ENCODE results near the gene TDRD5.

The TDRD5 gene, protein sequence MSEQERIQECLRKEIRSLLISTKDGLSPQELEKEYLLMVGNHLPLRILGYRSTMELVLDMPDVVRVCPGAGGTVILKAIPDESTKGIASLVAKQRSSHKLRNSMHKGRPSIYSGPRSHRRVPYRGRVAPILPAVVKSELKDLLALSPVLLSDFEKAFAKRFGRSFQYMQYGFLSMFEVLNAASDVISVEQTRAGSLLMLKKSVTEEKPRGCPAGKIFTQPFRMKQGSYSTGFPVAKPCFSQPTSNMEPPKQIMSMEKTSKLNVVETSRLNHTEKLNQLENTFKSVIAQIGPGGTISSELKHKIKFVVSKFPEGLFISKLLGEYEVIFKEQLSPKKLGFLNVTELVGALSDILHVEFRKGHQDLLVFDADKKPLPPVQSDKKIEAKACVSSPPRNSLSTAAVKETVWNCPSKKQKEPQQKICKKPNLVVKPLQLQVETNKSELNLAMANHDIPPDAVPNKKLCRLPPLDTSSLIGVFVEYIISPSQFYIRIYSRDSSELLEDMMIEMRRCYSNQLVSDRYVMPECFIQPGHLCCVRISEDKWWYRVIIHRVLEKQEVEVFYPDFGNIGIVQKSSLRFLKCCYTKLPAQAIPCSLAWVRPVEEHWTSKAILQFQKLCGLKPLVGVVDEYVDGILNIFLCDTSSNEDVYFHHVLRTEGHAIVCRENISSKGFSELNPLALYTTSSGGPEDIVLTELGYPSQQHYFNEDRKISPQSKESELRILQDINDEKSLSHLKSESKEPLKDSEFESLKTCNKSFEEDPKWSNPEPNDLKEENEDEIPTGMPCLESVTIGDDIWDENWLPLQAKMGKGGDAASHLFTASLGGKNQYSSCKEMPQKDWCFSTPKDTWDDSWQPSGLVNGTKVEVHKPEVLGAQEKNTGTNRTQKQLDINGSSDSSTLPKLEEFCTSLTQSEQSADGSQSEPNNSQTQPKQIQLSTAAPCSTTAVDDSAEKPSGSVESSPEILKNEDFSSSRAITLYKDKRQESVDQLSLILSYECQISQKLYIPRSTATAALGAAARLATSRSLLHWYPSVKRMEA

DNA sequence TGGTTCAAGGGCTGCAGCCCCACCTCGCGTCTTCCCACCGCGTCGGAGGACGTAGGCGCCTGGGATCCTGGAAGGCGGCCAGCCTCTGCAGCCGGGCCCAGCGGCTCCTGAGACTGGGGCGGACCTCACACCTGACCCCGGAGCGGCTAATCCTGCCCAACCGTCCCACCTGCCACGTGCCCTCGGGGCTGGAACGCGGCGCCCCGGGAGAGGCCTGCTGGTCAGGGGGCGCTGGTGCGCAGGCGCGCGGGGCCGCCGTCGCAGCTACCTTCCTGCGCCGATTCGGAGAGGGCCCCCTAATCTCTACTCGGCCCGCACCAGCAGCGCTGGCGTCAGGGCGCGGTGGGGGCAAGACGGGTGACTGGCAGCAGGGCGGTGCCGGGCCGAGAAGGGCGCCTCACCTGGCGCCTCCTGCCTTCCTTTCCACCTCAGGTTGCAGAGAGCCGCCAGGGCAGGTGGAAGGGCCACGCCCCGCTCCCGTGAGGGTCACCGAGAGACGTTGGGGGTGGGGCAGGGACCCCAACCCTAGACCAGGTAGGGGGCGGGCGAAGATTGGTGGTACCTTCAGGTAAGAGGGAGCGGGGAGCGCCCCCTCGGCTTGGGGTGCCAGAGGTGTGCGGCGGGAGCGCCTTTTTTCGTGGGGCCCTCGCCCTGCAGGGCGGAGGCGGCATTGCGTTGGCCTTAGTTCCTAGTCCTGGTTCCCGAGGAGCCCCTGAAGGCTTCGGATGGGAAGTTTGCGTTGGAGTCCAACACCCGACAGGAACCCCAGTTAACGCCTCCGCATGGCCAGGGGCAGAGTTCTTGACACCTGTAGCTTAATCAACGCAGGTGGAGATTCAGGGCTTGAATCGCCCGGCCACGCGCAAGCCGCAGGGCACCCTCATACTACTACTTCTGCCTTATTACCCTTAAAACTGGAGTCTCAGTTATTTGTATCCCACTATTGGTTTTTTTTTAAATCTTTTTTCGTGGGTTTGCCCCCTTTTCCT, at the start of gene TDRD5:
Gene TDRD5, plus strand, starts transcription at position 241 of the 989 bp plus-strand sequence. CDS start 784 bp downstream, outside the sequence.
- Histone ChIP-seq H3K36me3 (ENCODE audit: insufficient read depth, low read length) (no peaks in the 10 kb centered on the region), H3K27me3 (ENCODE audit: insufficient read depth, low read length) (peaks cover 63% of the 10 kb centered on the region), H3K27ac (ENCODE audit: low read depth, low read length) (no peak within 1 kb of the TSS), H3K79me2 (ENCODE audit: control insufficient read depth, insufficient read depth, low read length, unreplicated experiment) (no peaks in the 10 kb centered on the region), H3K4me3 (ENCODE audit: low read depth, low read length) (no peak within 1 kb of the TSS), H3K4me1 (ENCODE audit: control insufficient read depth, insufficient read depth, low read length, unreplicated experiment) (no peaks in the 10 kb centered on the region), H2AFZ (ENCODE audit: low read length, unreplicated experiment) (no peak within 1 kb of the TSS)

DNA sequence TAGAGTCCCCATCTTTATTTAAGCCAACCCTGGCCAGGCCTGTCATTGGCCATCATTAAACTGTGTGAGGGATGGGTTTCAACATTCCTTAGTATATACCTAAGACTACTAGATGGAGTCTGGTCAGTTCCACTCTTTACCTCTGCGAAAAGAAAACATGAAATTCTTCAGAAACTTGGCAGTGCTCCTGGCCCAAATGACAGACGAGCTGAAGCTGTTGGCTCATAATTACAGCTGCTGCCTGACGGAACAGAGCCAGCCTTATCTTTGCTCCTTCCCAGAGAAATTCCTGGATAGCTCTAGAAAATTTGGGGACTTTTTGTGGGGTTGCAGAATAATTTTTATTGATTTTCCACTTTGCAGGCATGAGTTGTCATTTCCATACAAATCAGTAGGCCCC, 46.3 kb upstream of the TDRD5 start:
- no peaks in the 10 kb centered on the region for H3K4me1 ChIP-seq (ENCODE audit: control insufficient read depth, insufficient read depth, low read length, unreplicated experiment)
- no peaks in the 10 kb centered on the region for H3K79me2 ChIP-seq (ENCODE audit: control insufficient read depth, insufficient read depth, low read length, unreplicated experiment)
- no peaks in the 10 kb centered on the region; the same call in 1 of the 2 replicates for H3K27me3 ChIP-seq (ENCODE audit: insufficient read depth, low read length)
- H3K4me3 ChIP-seq (ENCODE audit: low read depth, low read length), result no peak overlapping the region
- H3K36me3 ChIP-seq (ENCODE audit: insufficient read depth, low read length), result no peaks in the 10 kb centered on the region
- no peak overlapping the region for H3K27ac ChIP-seq (ENCODE audit: low read depth, low read length)
- no peak overlapping the region for H2AFZ ChIP-seq (ENCODE audit: low read length, unreplicated experiment)

DNA sequence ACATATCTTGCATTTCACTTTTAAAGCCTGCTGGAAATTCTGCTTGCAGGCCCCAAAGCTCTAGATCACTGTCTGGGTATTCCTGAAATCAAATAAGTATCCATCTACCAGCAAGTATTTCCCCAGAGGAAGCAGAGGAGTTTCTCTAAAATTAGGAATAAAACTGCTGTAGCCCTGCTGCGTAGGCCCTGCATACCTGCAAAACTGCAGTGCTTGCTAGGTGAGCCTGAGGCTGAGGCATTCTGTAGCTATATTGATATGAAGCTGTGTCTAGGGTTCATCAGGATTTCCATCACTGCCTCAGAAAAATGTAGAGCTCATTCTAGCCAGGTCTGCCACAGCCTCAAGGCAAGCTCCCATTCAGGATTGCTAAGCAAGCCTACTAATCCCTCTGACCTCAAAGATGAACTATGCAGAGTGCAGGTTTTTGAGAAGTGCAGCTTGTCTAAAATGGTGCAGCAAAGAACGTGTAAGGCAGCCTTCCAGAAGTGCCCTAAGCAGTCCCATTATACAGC, 44.6 kb upstream of the TDRD5 start:
- Histone ChIP-seq H3K27me3 (ENCODE audit: insufficient read depth, low read length) (no peaks in the 10 kb centered on the region; the same call in 1 of the 2 replicates), H3K36me3 (ENCODE audit: insufficient read depth, low read length) (no peaks in the 10 kb centered on the region), H3K4me3 (ENCODE audit: low read depth, low read length) (no peak overlapping the region), H3K79me2 (ENCODE audit: control insufficient read depth, insufficient read depth, low read length, unreplicated experiment) (no peaks in the 10 kb centered on the region), H2AFZ (ENCODE audit: low read length, unreplicated experiment) (no peak overlapping the region), H3K27ac (ENCODE audit: low read depth, low read length) (no peak overlapping the region), H3K4me1 (ENCODE audit: control insufficient read depth, insufficient read depth, low read length, unreplicated experiment) (no peaks in the 10 kb centered on the region)

DNA sequence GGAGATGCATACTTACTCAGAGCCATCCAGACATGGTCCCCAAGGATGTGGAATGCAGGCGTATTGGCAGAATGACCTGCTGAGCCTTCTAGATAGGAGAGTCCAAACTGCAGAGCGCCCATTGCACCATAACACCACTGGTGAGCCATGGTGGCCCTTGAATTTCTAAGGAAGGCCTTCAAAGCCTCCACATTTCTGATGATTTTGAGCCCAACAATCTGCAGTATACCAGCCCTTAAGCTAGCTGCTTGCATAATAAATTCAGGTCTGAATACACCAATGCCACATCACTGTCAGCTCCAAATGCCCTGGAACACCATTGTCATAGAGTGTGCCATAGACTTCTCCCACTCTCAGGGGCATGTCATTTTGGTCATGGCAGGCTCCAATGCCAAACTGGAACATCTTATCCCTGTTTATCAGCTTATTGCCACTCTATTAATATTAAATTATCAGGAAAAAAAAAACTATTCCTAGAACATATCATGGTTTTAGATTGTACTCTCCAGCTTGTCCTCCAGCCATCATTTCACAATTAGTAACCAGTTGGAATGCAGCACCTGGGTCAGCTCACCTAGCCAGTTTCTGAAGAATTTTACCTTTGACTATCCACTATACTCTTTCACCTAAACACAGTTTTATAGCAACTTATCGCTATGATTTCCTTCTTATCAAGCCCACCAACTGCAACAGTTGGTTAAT, 42.8 kb upstream of the TDRD5 start:
- H2AFZ ChIP-seq (ENCODE audit: low read length, unreplicated experiment), result no peak overlapping the region
- H3K27ac ChIP-seq (ENCODE audit: low read depth, low read length), result no peak overlapping the region
- no peaks in the 10 kb centered on the region for H3K27me3 ChIP-seq (ENCODE audit: insufficient read depth, low read length)
- no peaks in the 10 kb centered on the region for H3K36me3 ChIP-seq (ENCODE audit: insufficient read depth, low read length)
- H3K4me1 ChIP-seq (ENCODE audit: control insufficient read depth, insufficient read depth, low read length, unreplicated experiment), result no peaks in the 10 kb centered on the region
- H3K79me2 ChIP-seq (ENCODE audit: control insufficient read depth, insufficient read depth, low read length, unreplicated experiment), result no peaks in the 10 kb centered on the region
- H3K4me3 ChIP-seq (ENCODE audit: low read depth, low read length), result no peak overlapping the region

DNA sequence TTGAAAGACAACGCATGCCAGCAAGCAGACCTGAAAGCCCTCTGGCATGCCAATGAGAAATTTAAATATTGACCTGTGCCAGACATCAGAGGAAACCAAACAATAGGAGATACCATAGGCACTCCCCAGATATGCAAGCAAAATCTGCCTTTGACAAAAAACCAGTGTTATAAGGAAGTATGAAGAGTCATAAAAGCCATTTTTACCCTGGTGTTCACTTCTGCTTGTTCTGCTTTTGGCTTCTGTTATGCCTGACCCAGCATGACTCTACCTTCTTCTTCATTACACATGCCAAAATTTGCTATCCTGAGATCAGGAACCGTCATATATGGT, 42.3 kb upstream of the TDRD5 start:
- H2AFZ ChIP-seq (ENCODE audit: low read length, unreplicated experiment), result no peak overlapping the region
- H3K4me1 ChIP-seq (ENCODE audit: control insufficient read depth, insufficient read depth, low read length, unreplicated experiment), result no peaks in the 10 kb centered on the region
- H3K4me3 ChIP-seq (ENCODE audit: low read depth, low read length), result no peak overlapping the region
- H3K79me2 ChIP-seq (ENCODE audit: control insufficient read depth, insufficient read depth, low read length, unreplicated experiment), result no peaks in the 10 kb centered on the region
- H3K27me3 ChIP-seq (ENCODE audit: insufficient read depth, low read length), result no peaks in the 10 kb centered on the region
- H3K27ac ChIP-seq (ENCODE audit: low read depth, low read length), result no peak overlapping the region
- H3K36me3 ChIP-seq (ENCODE audit: insufficient read depth, low read length), result no peaks in the 10 kb centered on the region

DNA sequence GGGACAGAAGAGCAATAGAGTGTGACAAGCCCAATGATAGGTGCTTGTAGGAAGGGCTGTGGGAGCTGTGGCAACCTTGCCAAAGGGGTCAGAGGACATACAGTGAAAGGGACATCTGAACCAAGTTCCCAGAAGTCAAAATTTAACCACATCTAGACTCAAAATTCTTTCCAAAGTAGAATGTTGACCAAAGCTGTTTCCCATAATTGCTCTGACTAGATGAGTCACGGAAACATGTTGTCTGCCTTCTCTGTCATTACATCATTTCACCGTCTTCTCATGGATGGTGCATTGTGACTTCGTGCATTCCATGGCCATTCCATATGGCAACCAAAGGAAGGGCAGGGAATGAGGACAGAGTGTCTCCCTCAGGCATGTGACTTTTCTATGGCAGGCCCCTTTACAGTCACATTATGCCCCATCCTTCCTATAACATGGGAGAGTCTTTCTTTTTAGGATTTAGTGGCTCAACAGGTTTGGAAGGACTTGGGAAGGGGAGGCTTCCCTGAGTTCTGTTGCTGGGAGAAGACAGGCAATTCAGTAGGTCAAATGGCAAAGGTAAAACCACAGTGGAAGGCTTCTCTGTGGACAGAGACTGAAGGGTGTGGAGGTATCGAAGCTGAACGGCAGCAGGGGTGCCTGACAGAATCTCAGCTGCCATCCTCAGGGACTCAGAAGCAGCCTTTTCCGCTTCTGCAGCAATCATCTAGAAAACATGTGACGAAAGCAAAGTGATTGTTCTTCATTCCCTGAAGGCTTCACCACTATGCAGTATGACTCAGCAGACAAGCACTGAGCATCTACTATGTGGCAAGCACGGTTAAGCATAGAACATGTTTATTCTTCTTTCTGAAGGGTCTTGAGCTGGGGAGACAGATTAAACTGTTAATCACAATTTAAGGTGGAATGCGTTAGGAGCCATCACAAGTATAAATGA, 40.6 kb upstream of the TDRD5 start:
- Histone ChIP-seq H2AFZ (ENCODE audit: low read length, unreplicated experiment) (no peak overlapping the region), H3K79me2 (ENCODE audit: control insufficient read depth, insufficient read depth, low read length, unreplicated experiment) (no peaks in the 10 kb centered on the region), H3K27ac (ENCODE audit: low read depth, low read length) (peak overlapping the region; percentile 37; the same call in 1 of the 2 replicates), H3K4me3 (ENCODE audit: low read depth, low read length) (no peak overlapping the region), H3K27me3 (ENCODE audit: insufficient read depth, low read length) (no peaks in the 10 kb centered on the region), H3K4me1 (ENCODE audit: control insufficient read depth, insufficient read depth, low read length, unreplicated experiment) (no peaks in the 10 kb centered on the region), H3K36me3 (ENCODE audit: insufficient read depth, low read length) (no peaks in the 10 kb centered on the region)

DNA sequence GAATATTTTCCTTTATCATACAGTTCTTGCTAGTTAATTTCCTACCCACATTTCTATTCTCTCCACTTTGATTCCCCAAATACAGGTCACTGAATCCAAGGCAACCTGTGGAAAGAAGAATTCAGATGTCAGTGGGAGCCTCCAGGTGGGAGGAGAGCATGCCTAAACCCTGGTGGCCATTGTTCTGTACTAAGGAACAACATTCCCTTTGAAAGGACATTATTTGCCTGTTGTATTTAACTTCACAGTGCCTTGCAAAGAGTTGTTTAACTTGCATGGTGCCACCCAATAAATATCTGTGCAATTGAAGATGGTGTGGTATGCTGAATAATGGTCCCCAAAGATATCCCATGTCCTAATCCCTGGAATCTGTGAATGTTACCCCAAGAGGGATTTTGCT, 37.2 kb upstream of the TDRD5 start:
- Histone ChIP-seq H3K27ac (ENCODE audit: low read depth, low read length) (no peak overlapping the region), H3K27me3 (ENCODE audit: insufficient read depth, low read length) (no peaks in the 10 kb centered on the region), H3K79me2 (ENCODE audit: control insufficient read depth, insufficient read depth, low read length, unreplicated experiment) (no peaks in the 10 kb centered on the region), H2AFZ (ENCODE audit: low read length, unreplicated experiment) (no peak overlapping the region), H3K36me3 (ENCODE audit: insufficient read depth, low read length) (no peaks in the 10 kb centered on the region), H3K4me3 (ENCODE audit: low read depth, low read length) (no peak overlapping the region), H3K4me1 (ENCODE audit: control insufficient read depth, insufficient read depth, low read length, unreplicated experiment) (no peaks in the 10 kb centered on the region)

DNA sequence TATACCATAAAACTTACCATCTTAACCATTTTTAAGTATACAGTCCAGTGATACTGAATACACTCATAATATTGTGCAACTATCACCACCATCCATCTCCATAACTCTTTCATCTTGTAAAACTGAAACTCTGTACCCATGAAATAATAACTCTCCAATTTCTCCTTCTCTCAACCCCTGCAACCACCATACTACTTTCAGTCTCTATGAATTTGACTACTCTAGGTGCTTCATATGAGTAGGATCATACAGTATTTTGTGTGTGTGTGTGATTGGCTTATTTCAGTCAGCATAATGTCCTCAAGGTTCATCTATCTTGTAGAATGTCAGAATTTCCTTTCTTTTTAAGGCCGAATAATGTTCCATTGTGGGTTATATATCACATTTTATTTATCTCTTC, 33.6 kb upstream of the TDRD5 start:
- no peak overlapping the region for H3K4me3 ChIP-seq (ENCODE audit: low read depth, low read length)
- H3K79me2 ChIP-seq (ENCODE audit: control insufficient read depth, insufficient read depth, low read length, unreplicated experiment), result no peaks in the 10 kb centered on the region
- no peaks in the 10 kb centered on the region for H3K27me3 ChIP-seq (ENCODE audit: insufficient read depth, low read length)
- H3K36me3 ChIP-seq (ENCODE audit: insufficient read depth, low read length), result no peaks in the 10 kb centered on the region
- no peaks in the 10 kb centered on the region for H3K4me1 ChIP-seq (ENCODE audit: control insufficient read depth, insufficient read depth, low read length, unreplicated experiment)
- H3K27ac ChIP-seq (ENCODE audit: low read depth, low read length), result no peak overlapping the region
- H2AFZ ChIP-seq (ENCODE audit: low read length, unreplicated experiment), result no peak overlapping the region

Data from ACC112 (cell line).